GM21529 (cell line): ENCODE measurements around the gene SLC22A3.
"Not testable (repeated sequence)": the region's sequence is repeated elsewhere in the genome, so short reads cannot be mapped to it uniquely, and the experiment has no call there.

Experiments
- ATAC-seq: cut with Tn5 transposase; IDR thresholded peaks from one replicate; pipeline ENCODE4 v1.9.1; 2021; ENCODE audit not compliant: unreplicated experiment

SLC22A3 gene

GRCh38 chr6:160348223-160349019 is at the start of gene SLC22A3:
TSS of gene SLC22A3 (plus strand) at chr6:160348378. CDS start at chr6:160348420, 42 bp downstream.
- ATAC-seq, result no peak

GRCh38 chr6:160299559-160299958 is 48.6 kb upstream of the SLC22A3 start:
- no peak for ATAC-seq

GRCh38 chr6:160300076-160300695 is 48.0 kb upstream of the SLC22A3 start:
- no peak for ATAC-seq

GRCh38 chr6:160301339-160301738 is 46.8 kb upstream of the SLC22A3 start:
- no peak for ATAC-seq

- ATAC-seq, result not testable (repeated sequence)
Measured at GRCh38 chr6:160302431-160303082, 45.6 kb upstream of the SLC22A3 start.

GRCh38 chr6:160303806-160304205 is 44.4 kb upstream of the SLC22A3 start:
- no peak for ATAC-seq

GRCh38 chr6:160305926-160306713 is 42.1 kb upstream of the SLC22A3 start:
- ATAC-seq, result no peak

GRCh38 chr6:160309718-160310117 is 38.5 kb upstream of the SLC22A3 start:
- no peak for ATAC-seq

- ATAC-seq, result no peak
Measured at GRCh38 chr6:160312900-160313299, 35.3 kb upstream of the SLC22A3 start.

- ATAC-seq, result no peak
Measured at GRCh38 chr6:160315310-160315709, 32.9 kb upstream of the SLC22A3 start.

GRCh38 chr6:160316261-160316660 is 31.9 kb upstream of the SLC22A3 start:
- ATAC-seq, result no peak

- no peak for ATAC-seq
Measured at GRCh38 chr6:160319246-160319645, 28.9 kb upstream of the SLC22A3 start.

GRCh38 chr6:160321729-160322505 is 26.3 kb upstream of the SLC22A3 start:
- no peak for ATAC-seq

- ATAC-seq, result no peak
Measured at GRCh38 chr6:160327981-160328380, 20.2 kb upstream of the SLC22A3 start.

GRCh38 chr6:160328447-160328846 is 19.7 kb upstream of the SLC22A3 start:
- no peak for ATAC-seq

GRCh38 chr6:160329188-160329587 is 19.0 kb upstream of the SLC22A3 start:
- no peak for ATAC-seq

GRCh38 chr6:160330619-160331018 is 17.6 kb upstream of the SLC22A3 start:
- ATAC-seq, result no peak

- no peak for ATAC-seq
Measured at GRCh38 chr6:160331204-160331603, 17.0 kb upstream of the SLC22A3 start.

GRCh38 chr6:160331753-160332152 is 16.4 kb upstream of the SLC22A3 start:
- ATAC-seq, result no peak

- ATAC-seq, result no peak
Measured at GRCh38 chr6:160333101-160333500, 15.1 kb upstream of the SLC22A3 start.
